T-helper 2 cell treated with Interferon-gamma antibody and Interleukin-4, amounts not matched to agents 5 μg/mL and 100 μg/mL, for 36 hours (primary cell): ENCODE results near the gene FAM200A.
"Not testable (repeated sequence)": the region's sequence is repeated elsewhere in the genome, so short reads cannot be mapped to it uniquely, and the experiment has no call there.

Source experiments
- DNase-seq: peaks from one replicate; pipeline ENCODE4 v3.0.0; 2021; ENCODE audit warnings: low spot score
- H3K27ac Mint-ChIP-seq: one replicate; pipeline ENCODE4 v1.8.0; 2021; ENCODE audit warnings: mild to moderate bottlenecking, mixed read lengths
- H3K27me3 Mint-ChIP-seq: one replicate; pipeline ENCODE4 v1.8.0; 2021; ENCODE audit warnings: low read depth, mixed read lengths
- H3K36me3 Mint-ChIP-seq: one replicate; pipeline ENCODE4 v1.8.0; 2021; ENCODE audit warnings: low read depth, mixed read lengths
- H3K4me1 Mint-ChIP-seq: one replicate; pipeline ENCODE4 v1.8.0; 2021; ENCODE audit warnings: low read depth, mixed read lengths
- H3K4me3 Mint-ChIP-seq: one replicate; pipeline ENCODE4 v1.8.0; 2022; ENCODE audit warnings: mild to moderate bottlenecking, moderate library complexity, mixed read lengths
- H3K9me3 Mint-ChIP-seq: one replicate; pipeline ENCODE4 v1.8.0; 2021; ENCODE audit warnings: mixed read lengths

FAM200A gene

GRCh38 chr7:99549545-99549944 is 2.4 kb downstream of the FAM200A start:
- DNase-seq, H3K27me3 Mint-ChIP-seq, H3K4me3 Mint-ChIP-seq, H3K27ac Mint-ChIP-seq: not testable (repeated sequence)
- Mint-ChIP-seq H3K4me1 (peaks cover 10% of the 10 kb centered on the region), H3K9me3 (peaks cover 30% of the 10 kb centered on the region), H3K36me3 (peaks cover 38% of the 10 kb centered on the region)

GRCh38 chr7:99545308-99545707 is 6.6 kb downstream of the FAM200A start:
- DNase-seq, H3K27me3 Mint-ChIP-seq, H3K4me3 Mint-ChIP-seq, H3K27ac Mint-ChIP-seq, H3K4me1 Mint-ChIP-seq: not testable (repeated sequence)
- Mint-ChIP-seq H3K36me3 (peaks cover 30% of the 10 kb centered on the region), H3K9me3 (peaks cover 54% of the 10 kb centered on the region)

- Mint-ChIP-seq H3K9me3 (peaks cover 50% of the 10 kb centered on the region), H3K4me1 (no peaks in the 10 kb centered on the region), H3K27me3 (no peaks in the 10 kb centered on the region), H3K27ac (no peak overlapping the region), H3K36me3 (peaks cover 20% of the 10 kb centered on the region), H3K4me3 (no peak overlapping the region)
- DNase-seq = no peak
Measured at GRCh38 chr7:99543916-99544315, 8.0 kb downstream of the FAM200A start.

GRCh38 chr7:99543081-99543671 is 8.7 kb downstream of the FAM200A start:
- no peaks in the 10 kb centered on the region for H3K27me3 Mint-ChIP-seq
- H3K36me3 Mint-ChIP-seq = peaks cover 15% of the 10 kb centered on the region
- DNase-seq = no peak
- no peak overlapping the region for H3K4me3 Mint-ChIP-seq
- H3K9me3 Mint-ChIP-seq = peaks cover 49% of the 10 kb centered on the region
- no peak overlapping the region for H3K27ac Mint-ChIP-seq
- H3K4me1 Mint-ChIP-seq = no peaks in the 10 kb centered on the region

GRCh38 chr7:99541212-99541611 is 10.7 kb downstream of the FAM200A start:
- H3K36me3 Mint-ChIP-seq = peaks cover 12% of the 10 kb centered on the region
- no peak overlapping the region for H3K27ac Mint-ChIP-seq
- peaks cover 49% of the 10 kb centered on the region for H3K9me3 Mint-ChIP-seq
- H3K4me3 Mint-ChIP-seq = no peak overlapping the region
- H3K27me3 Mint-ChIP-seq = no peaks in the 10 kb centered on the region
- no peaks in the 10 kb centered on the region for H3K4me1 Mint-ChIP-seq
- DNase-seq = no peak

- peaks cover 12% of the 10 kb centered on the region for H3K36me3 Mint-ChIP-seq
- no peak overlapping the region for H3K27ac Mint-ChIP-seq
- H3K27me3 Mint-ChIP-seq = no peaks in the 10 kb centered on the region
- H3K4me3 Mint-ChIP-seq = no peak overlapping the region
- no peaks in the 10 kb centered on the region for H3K4me1 Mint-ChIP-seq
- peaks cover 53% of the 10 kb centered on the region for H3K9me3 Mint-ChIP-seq
- DNase-seq = no peak
Measured at GRCh38 chr7:99540542-99540941, 11.4 kb downstream of the FAM200A start.

GRCh38 chr7:99539213-99539811 is 12.6 kb downstream of the FAM200A start:
- H3K4me1 Mint-ChIP-seq = no peaks in the 10 kb centered on the region
- H3K27ac Mint-ChIP-seq = no peak overlapping the region
- H3K27me3 Mint-ChIP-seq = no peaks in the 10 kb centered on the region
- H3K4me3 Mint-ChIP-seq = no peak overlapping the region
- no peak for DNase-seq
- H3K36me3 Mint-ChIP-seq = peaks cover 13% of the 10 kb centered on the region
- peaks cover 53% of the 10 kb centered on the region for H3K9me3 Mint-ChIP-seq

- DNase-seq = no peak
- Mint-ChIP-seq H3K27me3 (no peaks in the 10 kb centered on the region), H3K4me3 (no peak overlapping the region), H3K27ac (no peak overlapping the region), H3K36me3 (peaks cover 39% of the 10 kb centered on the region), H3K4me1 (no peaks in the 10 kb centered on the region), H3K9me3 (peaks cover 62% of the 10 kb centered on the region)
Measured at GRCh38 chr7:99535667-99536066, 16.2 kb downstream of the FAM200A start.

- Mint-ChIP-seq H3K27me3 (no peaks in the 10 kb centered on the region), H3K4me1 (no peaks in the 10 kb centered on the region), H3K36me3 (peaks cover 78% of the 10 kb centered on the region), H3K27ac (no peak overlapping the region), H3K4me3 (no peak overlapping the region), H3K9me3 (peaks cover 69% of the 10 kb centered on the region)
- DNase-seq = no peak
Measured at GRCh38 chr7:99531354-99531765, 20.6 kb downstream of the FAM200A start.

GRCh38 chr7:99525713-99526440 is 26.0 kb downstream of the FAM200A start:
- H3K4me3 Mint-ChIP-seq = no peak overlapping the region
- no peak overlapping the region for H3K27ac Mint-ChIP-seq
- DNase-seq = no peak
- H3K36me3 Mint-ChIP-seq = peaks cover 71% of the 10 kb centered on the region
- no peaks in the 10 kb centered on the region for H3K4me1 Mint-ChIP-seq
- no peaks in the 10 kb centered on the region for H3K27me3 Mint-ChIP-seq
- peaks cover 37% of the 10 kb centered on the region for H3K9me3 Mint-ChIP-seq

- no peaks in the 10 kb centered on the region for H3K4me1 Mint-ChIP-seq
- H3K36me3 Mint-ChIP-seq = peaks cover 54% of the 10 kb centered on the region
- H3K4me3 Mint-ChIP-seq = no peak overlapping the region
- no peak overlapping the region for H3K27ac Mint-ChIP-seq
- peaks cover 8% of the 10 kb centered on the region for H3K9me3 Mint-ChIP-seq
- no peaks in the 10 kb centered on the region for H3K27me3 Mint-ChIP-seq
- DNase-seq = no peak
Measured at GRCh38 chr7:99521399-99521798, 30.5 kb downstream of the FAM200A start.

GRCh38 chr7:99514050-99514449 is 37.9 kb downstream of the FAM200A start:
- H3K27ac Mint-ChIP-seq = peak overlapping the region; percentile 26
- peaks cover 6% of the 10 kb centered on the region for H3K4me1 Mint-ChIP-seq
- H3K9me3 Mint-ChIP-seq = no peaks in the 10 kb centered on the region
- no peak for DNase-seq
- no peaks in the 10 kb centered on the region for H3K27me3 Mint-ChIP-seq
- H3K36me3 Mint-ChIP-seq = peaks cover 41% of the 10 kb centered on the region
- H3K4me3 Mint-ChIP-seq = no peak overlapping the region

- Mint-ChIP-seq H3K36me3 (peaks cover 23% of the 10 kb centered on the region), H3K4me1 (peaks cover 26% of the 10 kb centered on the region), H3K27me3 (no peaks in the 10 kb centered on the region), H3K9me3 (no peaks in the 10 kb centered on the region), H3K4me3 (peak overlapping the region; percentile 90), H3K27ac (peak overlapping the region; percentile 99)
- no peak for DNase-seq
Measured at GRCh38 chr7:99505324-99505662, 46.6 kb downstream of the FAM200A start.

GRCh38 chr7:99504603-99505323 is 47.2 kb downstream of the FAM200A start, which contains the start of gene ZKSCAN5:
ZKSCAN5 (plus strand) TSS chr7:99504662; CDS start chr7:99506045, 1,383 bp downstream.
- DNase-seq = peak; percentile 96
- Mint-ChIP-seq H3K9me3 (no peaks in the 10 kb centered on the region), H3K36me3 (peaks cover 26% of the 10 kb centered on the region), H3K27ac (peak within 1 kb of the TSS; percentile 99), H3K4me3 (peak within 1 kb of the TSS; percentile 90), H3K27me3 (no peaks in the 10 kb centered on the region), H3K4me1 (peaks cover 26% of the 10 kb centered on the region)
